Upper lobe of left lung (tissue), 6 donors: ENCODE data around the gene MT2A. TPM values are rescaled to one million over a fixed set of nuclear protein-coding genes. Genes with fewer than 3 reads are reported as not detected.
A peak's percentile ranks its signal among the peaks of the same experiment; 100 is the strongest.

ENCODE experiments used
- ATAC-seq, 2 donors: fragments of 200-7000 bp; cut with Tn5 transposase; one replicate each; pipeline ENCODE4 v1.9.1; 2022; ENCODE audit warnings: mild to moderate bottlenecking in 2 of 2, moderate library complexity in 2 of 2; ENCODE audit not compliant: low FRiP score in 2 of 2
- DNase-seq, 2 donors: peaks; one replicate each; pipeline ENCODE4 v3.0.0-alpha.2; 2019 to 2020
- H3K27ac ChIP-seq, 4 donors: fragments of 200-600 bp; sonication (generic); one replicate each; pipeline ENCODE4 v1.5.1; 2016 to 2019
- H3K27me3 ChIP-seq, 4 donors: fragments of 200-600 bp; sonication (generic); one replicate each; pipeline ENCODE4 v1.5.1; 2017 to 2019
- H3K36me3 ChIP-seq, 4 donors: fragments of 200-600 bp; sonication (generic); one replicate each; pipeline ENCODE4 v1.5.1; 2016 to 2019
- H3K4me1 ChIP-seq, 4 donors: fragments of 200-600 bp; sonication (generic); one replicate each; pipeline ENCODE4 v1.5.1; 2018 to 2019
- H3K4me3 ChIP-seq, 4 donors: fragments of 200-600 bp; sonication (generic); one replicate each; pipeline ENCODE4 v1.5.1; 2017 to 2019; ENCODE audit warnings: mild to moderate bottlenecking in 2 of 4, moderate library complexity in 1 of 4
- H3K9me3 ChIP-seq, 4 donors: fragments of 200-600 bp; sonication (generic); one replicate each; pipeline ENCODE4 v1.5.1; 2018 to 2019
- EP300 ChIP-seq, 4 donors: sonication (generic); formaldehyde crosslinking; IDR thresholded peaks; one replicate each; pipeline ENCODE4 v1.5.1; 2017; ENCODE audit warnings: antibody characterized with exemption in 4 of 4, control low read depth in 2 of 4
- POLR2A ChIP-seq, 4 donors: fragments of 450-650 bp; IDR thresholded peaks; one replicate each; pipeline ENCODE4 v1.5.1; 2016 to 2017; ENCODE audit warnings: antibody characterized with exemption in 4 of 4, mild to moderate bottlenecking in 2 of 4
- POLR2AphosphoS5 ChIP-seq, 2 donors: sonication (generic); formaldehyde crosslinking; IDR thresholded peaks; one replicate each; pipeline ENCODE4 v1.5.1; 2017; ENCODE audit warnings: antibody characterized with exemption in 2 of 2
- WGBS, 2 donors: methylation state at CpG; one replicate each; pipeline ENCODE4 v1.1.5; 2017 to 2018; 5-methylcytosine and 5-hydroxymethylcytosine counted together
- total RNA-seq, 6 donors: library from RNA; depleted of rRNA in 4 of 6; stranded (reverse); fragments of >200 nt in 4 of 6; gene quantifications; one replicate each; pipeline versions ENCODE4 v1.1.0 to v1.2.1, GENCODE V29; 2016 to 2021
- TF ChIP-seq, protein P1 (sequence below), 6 experiments: fragments of 450-650 bp in 4 of 6; fragments of 200-600 bp in 2 of 6; sonication (generic) in 2 of 6; IDR thresholded peaks; one replicate each; pipeline ENCODE4 v1.5.1; 2016 to 2019; ENCODE audit warnings: antibody characterized with exemption in 6 of 6
- donor health status: DM: no; HTN: no; CAD: no; lungs with moderate emphysema.
- donor health status: DM: no; HTN: yes; CAD: no; lungs with severe emphysema.

The MT2A gene
- total RNA-seq, 6 donors from 2014 or later = 137 to 552 (median 338) TPM

DNA sequence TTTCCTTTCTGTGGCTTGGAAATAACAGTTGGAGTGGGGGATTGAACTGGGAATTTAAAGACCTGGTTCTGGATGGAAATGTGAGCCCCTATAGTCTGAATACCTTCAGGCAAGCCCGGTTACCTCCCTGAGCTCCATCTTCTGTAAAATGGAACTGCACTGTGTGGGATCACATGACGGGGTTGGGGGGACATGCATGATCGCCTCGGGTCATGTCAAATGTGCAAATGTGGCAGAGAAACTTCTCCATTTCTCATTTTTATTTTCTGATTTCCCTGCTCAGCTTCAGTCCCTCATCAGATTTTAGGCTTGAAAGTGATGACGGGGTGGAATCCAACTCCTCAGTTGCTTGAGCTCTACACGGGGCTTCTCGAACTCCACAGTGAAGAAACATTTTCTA is 44.8 kb downstream of the MT2A start:
- H3K4me3 ChIP-seq = no peak overlapping the region
- 80 to 91% methylated on average over 7 of the region's 7 CpGs for WGBS, 2 donors
- H3K27ac ChIP-seq = no peak overlapping the region
- no peaks in the 10 kb centered on the region for H3K27me3 ChIP-seq
- TF ChIP-seq, protein P1, sequence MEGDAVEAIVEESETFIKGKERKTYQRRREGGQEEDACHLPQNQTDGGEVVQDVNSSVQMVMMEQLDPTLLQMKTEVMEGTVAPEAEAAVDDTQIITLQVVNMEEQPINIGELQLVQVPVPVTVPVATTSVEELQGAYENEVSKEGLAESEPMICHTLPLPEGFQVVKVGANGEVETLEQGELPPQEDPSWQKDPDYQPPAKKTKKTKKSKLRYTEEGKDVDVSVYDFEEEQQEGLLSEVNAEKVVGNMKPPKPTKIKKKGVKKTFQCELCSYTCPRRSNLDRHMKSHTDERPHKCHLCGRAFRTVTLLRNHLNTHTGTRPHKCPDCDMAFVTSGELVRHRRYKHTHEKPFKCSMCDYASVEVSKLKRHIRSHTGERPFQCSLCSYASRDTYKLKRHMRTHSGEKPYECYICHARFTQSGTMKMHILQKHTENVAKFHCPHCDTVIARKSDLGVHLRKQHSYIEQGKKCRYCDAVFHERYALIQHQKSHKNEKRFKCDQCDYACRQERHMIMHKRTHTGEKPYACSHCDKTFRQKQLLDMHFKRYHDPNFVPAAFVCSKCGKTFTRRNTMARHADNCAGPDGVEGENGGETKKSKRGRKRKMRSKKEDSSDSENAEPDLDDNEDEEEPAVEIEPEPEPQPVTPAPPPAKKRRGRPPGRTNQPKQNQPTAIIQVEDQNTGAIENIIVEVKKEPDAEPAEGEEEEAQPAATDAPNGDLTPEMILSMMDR (IDR thresholded peaks at IDR 0.05) = no peak
- TF ChIP-seq POLR2AphosphoS5 (IDR thresholded peaks at IDR 0.05) (no peak), EP300 (IDR thresholded peaks at IDR 0.05) (no peak), POLR2A (IDR thresholded peaks at IDR 0.05) (no peak)
- no peaks in the 10 kb centered on the region for H3K36me3 ChIP-seq
- peaks cover 2 to 12% (median 10%) of the 10 kb centered on the region in 4 donors for H3K4me1 ChIP-seq
- DNase-seq = no peak
- no peaks in the 10 kb centered on the region for H3K9me3 ChIP-seq
- no peak for ATAC-seq

DNA sequence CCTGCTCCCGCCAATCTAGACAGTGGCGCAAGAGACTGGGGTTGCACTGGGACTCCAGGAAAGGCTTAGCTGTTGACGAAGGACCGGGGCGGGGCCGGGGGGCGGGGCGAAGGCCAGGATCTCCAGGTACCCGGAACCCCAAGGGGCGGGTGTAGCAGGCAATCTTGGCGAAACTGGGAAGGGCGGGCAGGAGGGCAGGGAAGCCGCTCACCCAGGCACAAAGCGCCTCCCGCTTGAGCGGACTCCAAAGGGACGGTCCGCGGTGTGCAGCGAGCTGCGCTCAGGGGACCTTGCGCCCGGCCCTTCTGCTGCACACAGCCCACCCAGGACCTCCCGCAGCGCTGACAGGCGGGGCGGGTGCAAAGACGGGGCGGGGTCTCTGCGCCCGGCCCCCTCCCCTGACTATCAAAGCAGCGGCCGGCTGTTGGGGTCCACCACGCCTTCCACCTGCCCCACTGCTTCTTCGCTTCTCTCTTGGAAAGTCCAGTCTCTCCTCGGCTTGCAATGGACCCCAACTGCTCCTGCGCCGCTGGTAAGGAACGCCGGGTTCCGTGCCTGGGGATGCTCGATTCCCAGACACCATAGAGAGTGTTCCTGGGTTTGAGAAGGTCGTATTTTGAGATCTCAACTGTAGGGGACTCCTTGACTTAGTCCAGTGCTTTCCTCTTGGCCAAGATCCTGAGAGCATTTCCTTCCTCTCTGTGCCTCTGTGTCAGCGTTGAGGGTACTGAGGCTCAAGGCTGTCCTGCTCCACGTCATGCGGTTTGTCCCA is 49.4 kb downstream of the MT2A start, which contains the start of gene MT1F:
TSS of gene MT1F (plus strand) at position 405 of the 772 bp plus-strand sequence. CDS start at position 505, 100 bp downstream.
- H3K4me1 ChIP-seq = peaks cover 6 to 21% (median 15%) of the 10 kb centered on the region in 4 donors
- WGBS, 2 donors = 2 to 4% methylated on average over 13 to 30 of the region's 46 CpGs
- peaks cover 0 to 2% (median under 1%) of the 10 kb centered on the region in 4 donors for H3K27me3 ChIP-seq
- peak in 1 of 2 donors; percentile 15 for TF ChIP-seq POLR2AphosphoS5 (IDR thresholded peaks at IDR 0.05)
- TF ChIP-seq, protein P1 (IDR thresholded peaks at IDR 0.05) = no peak
- TF ChIP-seq EP300 (IDR thresholded peaks at IDR 0.05) = peak in 1 of 4 donors; percentile 1
- TF ChIP-seq POLR2A (IDR thresholded peaks at IDR 0.05) = peak in 1 of 4 donors; percentile 46
- H3K4me3 ChIP-seq = peak within 1 kb of the TSS; percentile 19 to 75 (median 66)
- DNase-seq (peak; percentile 96 to 98), ATAC-seq (peak; percentile 88 to 92)
- H3K36me3 ChIP-seq = no peaks in the 10 kb centered on the region
- no peaks in the 10 kb centered on the region for H3K9me3 ChIP-seq
- H3K27ac ChIP-seq = peak within 1 kb of the TSS; percentile 24 to 81 (median 50)

DNA sequence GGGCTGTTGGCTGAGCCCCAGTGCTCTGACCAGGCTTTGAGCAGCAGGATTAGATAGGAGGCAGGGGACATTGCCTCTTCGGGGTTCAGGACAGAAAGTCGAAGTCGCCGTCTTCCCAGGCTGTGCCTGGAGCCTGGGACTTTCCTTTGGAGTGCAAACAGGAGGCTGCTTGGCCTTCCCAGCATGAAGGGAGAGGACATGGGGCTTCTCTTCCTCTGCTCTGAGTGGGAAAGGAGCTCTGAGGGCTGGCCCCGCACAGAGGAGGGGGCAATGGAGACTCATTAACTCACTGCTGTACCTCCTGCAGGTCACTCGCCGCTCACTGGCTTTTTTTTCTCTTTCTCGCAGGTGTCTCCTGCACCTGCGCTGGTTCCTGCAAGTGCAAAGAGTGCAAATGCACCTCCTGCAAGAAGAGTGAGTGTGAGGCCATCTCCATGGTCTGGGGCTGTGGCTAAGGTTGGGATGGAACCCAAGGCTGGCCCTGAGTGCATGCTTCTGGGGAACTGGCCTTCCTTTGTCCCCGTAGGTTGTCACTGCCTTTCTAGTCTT is 50.0 kb downstream of the MT2A start:
- peak overlapping the region in 3 of 4 donors; percentile 63 to 75 (median 69) for H3K4me3 ChIP-seq
- H3K27ac ChIP-seq = peak overlapping the region in 3 of 4 donors; percentile 24 to 81 (median 68)
- H3K9me3 ChIP-seq = no peaks in the 10 kb centered on the region
- H3K4me1 ChIP-seq = peaks cover 10 to 27% (median 20%) of the 10 kb centered on the region in 4 donors
- ATAC-seq (no peak), DNase-seq (no peak)
- 53 to 76% methylated on average over 5 to 10 of the region's 10 CpGs for WGBS, 2 donors
- H3K36me3 ChIP-seq = no peaks in the 10 kb centered on the region
- peaks cover 0 to 8% (median 5%) of the 10 kb centered on the region in 4 donors for H3K27me3 ChIP-seq
- TF ChIP-seq, protein P1 (IDR thresholded peaks at IDR 0.05) = no peak
- TF ChIP-seq EP300 (IDR thresholded peaks at IDR 0.05) (no peak), POLR2A (IDR thresholded peaks at IDR 0.05) (no peak), POLR2AphosphoS5 (IDR thresholded peaks at IDR 0.05) (no peak)

Other genes with a start within 250 kb of the MT2A start
- gene AMFR, start 183.0 kb upstream of the MT2A start, total RNA-seq = 100 to 1,000 TPM in 3 of 6 donors, 10 to 100 TPM in 3; 67.1 to 344 (median 98.0) TPM
- gene NUDT21, start 157.3 kb upstream of the MT2A start, total RNA-seq = 10 to 100 TPM; 28.3 to 88.2 (median 51.7) TPM
- 10 to 100 TPM; 19.8 to 72.3 (median 29.7) TPM for gene OGFOD1, start 157.0 kb upstream of the MT2A start, total RNA-seq
- 100 to 1,000 TPM in 1 of 6 donors, 10 to 100 TPM in 5; 27.5 to 188 (median 35.4) TPM for gene BBS2, start 88.6 kb upstream of the MT2A start, total RNA-seq
- gene MT4, start 43.5 kb upstream of the MT2A start, total RNA-seq = not detected
- 1 to 10 TPM in 2 of 6 donors, not detected in 4; 1.4 to 1.5 TPM for gene MT3, start 19.1 kb upstream of the MT2A start, total RNA-seq
- gene MT1E, start 17.2 kb downstream of the MT2A start, total RNA-seq = 100 to 1,000 TPM in 5 of 6 donors, 10 to 100 TPM in 1; 72.3 to 546 (median 187) TPM
- 100 to 1,000 TPM in 1 of 6 donors, 10 to 100 TPM in 4, 1 to 10 TPM in 1; 8.4 to 194 (median 37.0) TPM for gene MT1M, start 24.1 kb downstream of the MT2A start, total RNA-seq
- 10 to 100 TPM in 4 of 6 donors, 1 to 10 TPM in 1, not detected in 1; 5.4 to 59.1 (median 13.4) TPM for gene MT1A, start 30.1 kb downstream of the MT2A start, total RNA-seq
- not detected for gene MT1B, start 43.3 kb downstream of the MT2A start, total RNA-seq
- 10 to 100 TPM in 2 of 6 donors, 1 to 10 TPM in 4; 4.7 to 21.0 (median 8.6) TPM for gene MT1F, start 49.4 kb downstream of the MT2A start, total RNA-seq
- 10 to 100 TPM in 4 of 6 donors, 1 to 10 TPM in 1, not detected in 1; 4.5 to 93.0 (median 14.0) TPM for gene MT1G, start 59.5 kb downstream of the MT2A start, total RNA-seq
- gene MT1H, start 61.2 kb downstream of the MT2A start, total RNA-seq = 1 to 10 TPM in 2 of 6 donors, not detected in 4; 2.9 to 9.3 TPM
- gene MT1X, start 73.9 kb downstream of the MT2A start, total RNA-seq = 100 to 1,000 TPM in 4 of 6 donors, 10 to 100 TPM in 2; 77.5 to 552 (median 151) TPM
- 10 to 100 TPM; 30.9 to 57.3 (median 45.3) TPM for gene NUP93, start 121.5 kb downstream of the MT2A start, total RNA-seq